ENCODE results near the gene RBFOX2.
"Not testable (repeated sequence)": the region's sequence is repeated elsewhere in the genome, so short reads cannot be mapped to it uniquely, and the experiment has no call there.

The RBFOX2 gene

GRCh38 chr22:35821654-35822053 lies 207.0 kb downstream of the RBFOX2 start:
- no peak for DNase-seq (ENCODE audit: low spot score)

- DNase-seq (ENCODE audit: low spot score): no peak
Measured at GRCh38 chr22:35819421-35819820, 209.2 kb downstream of the RBFOX2 start.

GRCh38 chr22:35818897-35819296 lies 209.7 kb downstream of the RBFOX2 start:
- no peak for DNase-seq (ENCODE audit: low spot score)

DNA sequence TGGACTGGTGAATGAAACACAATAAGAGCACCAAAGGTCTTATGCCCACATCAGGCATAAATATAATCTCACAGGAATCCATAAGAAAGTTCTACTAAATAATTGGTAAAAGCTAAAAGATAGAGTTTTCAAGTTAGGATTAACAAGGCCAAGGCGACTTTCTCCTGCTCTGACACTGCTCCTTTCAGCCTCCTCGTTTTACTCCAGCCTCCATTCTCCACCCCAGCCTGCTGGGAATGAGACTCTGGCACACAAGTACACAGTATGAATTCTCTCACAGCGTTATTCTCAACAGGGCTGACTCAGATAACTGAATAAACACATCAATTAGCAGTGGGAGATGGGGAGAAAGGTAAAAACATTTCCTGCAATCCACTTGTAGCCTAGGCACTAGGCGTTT lies 216.0 kb downstream of the RBFOX2 start:
- DNase-seq (ENCODE audit: low spot score): no peak

DNA sequence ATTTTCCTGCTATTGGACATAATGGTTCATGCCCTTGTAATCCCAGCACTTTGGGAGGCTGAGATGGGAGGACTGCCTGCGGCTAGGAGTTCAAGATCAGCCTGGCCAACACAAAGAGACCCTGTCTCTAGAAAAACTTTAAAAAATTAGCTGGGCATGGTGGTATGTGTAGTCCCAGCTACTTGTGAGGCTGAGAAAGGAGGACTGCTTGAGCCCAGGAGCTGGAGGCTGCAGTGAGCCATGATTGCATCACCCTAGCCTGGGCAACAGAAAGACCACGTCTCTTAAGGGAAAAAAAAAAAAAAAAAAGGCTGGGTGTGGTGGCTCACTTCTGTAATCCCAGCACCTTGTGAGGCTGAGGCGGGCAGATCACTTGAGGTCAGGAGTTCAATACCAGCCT lies 217.0 kb downstream of the RBFOX2 start:
- no peak for DNase-seq (ENCODE audit: low spot score)

- DNase-seq (ENCODE audit: low spot score): no peak
Measured at GRCh38 chr22:35809816-35810215, 218.8 kb downstream of the RBFOX2 start.

DNA sequence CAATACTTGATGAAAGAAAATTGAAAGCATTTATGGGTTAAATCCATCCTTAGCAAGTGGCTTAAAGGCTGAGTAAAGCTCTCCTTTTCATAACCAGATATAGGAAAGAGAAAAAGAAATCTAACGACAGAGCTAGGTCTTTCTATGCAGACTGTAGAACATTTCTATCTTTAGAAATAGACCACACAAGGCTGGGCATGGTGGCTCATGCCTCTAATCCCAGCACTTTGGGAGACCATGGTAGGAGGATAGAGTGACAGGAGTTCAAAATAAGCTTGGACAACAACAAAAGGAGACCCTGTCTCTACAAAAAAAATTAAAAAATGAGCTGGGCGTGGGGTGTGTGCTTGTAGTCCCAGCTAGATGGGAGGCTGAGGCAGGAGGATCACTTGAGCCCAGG lies 220.2 kb downstream of the RBFOX2 start:
- DNase-seq (ENCODE audit: low spot score): no peak

DNA sequence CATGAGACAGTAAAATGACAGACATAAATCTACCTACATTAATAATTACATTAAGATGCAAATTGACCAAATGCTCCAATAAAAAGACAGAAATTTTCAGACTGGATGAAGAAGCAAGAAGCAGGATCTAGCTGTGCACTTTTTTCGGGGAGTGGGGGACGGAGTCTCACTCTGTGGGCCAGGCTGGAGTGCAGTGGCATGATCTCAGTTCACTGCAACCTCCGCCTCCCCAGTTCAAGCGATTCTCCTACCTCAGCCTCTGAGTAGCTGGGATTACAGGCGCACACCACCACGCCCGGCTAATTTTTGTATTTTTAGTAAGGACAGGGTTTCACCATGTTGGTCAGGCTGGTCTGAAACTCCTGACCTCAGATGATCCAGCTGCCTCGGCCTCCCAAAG lies 222.0 kb downstream of the RBFOX2 start:
- not testable (repeated sequence) for DNase-seq (ENCODE audit: low spot score)

DNA sequence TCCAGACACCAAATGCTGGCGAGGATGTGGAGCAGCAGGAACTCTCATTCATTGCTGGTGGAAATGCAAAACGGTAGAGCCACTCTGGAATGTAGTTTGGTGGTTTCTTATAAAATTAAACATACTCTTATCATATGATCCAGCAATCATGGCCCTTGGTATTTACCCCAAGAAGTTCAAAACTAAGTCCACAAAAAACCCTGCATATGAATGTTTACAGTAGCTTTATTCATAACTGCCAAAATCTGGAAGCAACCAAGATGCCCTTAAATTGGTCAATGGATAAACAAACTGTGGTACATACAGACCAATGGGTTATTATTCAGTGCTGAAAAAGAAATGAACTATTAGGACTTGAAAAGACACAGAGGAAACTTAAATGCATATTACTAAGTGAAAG lies 223.2 kb downstream of the RBFOX2 start:
- DNase-seq (ENCODE audit: low spot score): no peak

GRCh38 chr22:35804421-35804820 lies 224.2 kb downstream of the RBFOX2 start:
- no peak for DNase-seq (ENCODE audit: low spot score)

- DNase-seq (ENCODE audit: low spot score): no peak
Measured at GRCh38 chr22:35802885-35803284, 225.7 kb downstream of the RBFOX2 start.

DNA sequence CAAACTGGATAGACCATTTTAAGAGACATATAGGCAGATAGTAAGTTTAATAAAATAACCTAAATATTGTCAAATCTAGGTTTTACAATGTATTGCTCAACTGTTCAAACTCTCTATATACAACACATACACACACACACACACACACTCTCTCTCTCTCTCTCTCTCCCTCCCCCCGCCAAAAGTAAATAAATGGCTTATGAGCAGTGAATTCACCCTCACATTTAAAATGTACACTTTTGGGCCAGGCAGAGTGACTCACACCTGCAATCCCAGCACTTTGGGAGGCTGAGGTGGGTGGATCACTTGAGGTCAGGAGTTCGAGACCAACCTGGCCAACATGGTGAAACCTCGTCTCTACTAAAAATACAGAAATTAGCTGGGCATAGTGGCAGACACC lies 227.3 kb downstream of the RBFOX2 start:
- DNase-seq (ENCODE audit: low spot score): not testable (repeated sequence)

GRCh38 chr22:35799150-35799549 lies 229.5 kb downstream of the RBFOX2 start:
- DNase-seq (ENCODE audit: low spot score): no peak

DNA sequence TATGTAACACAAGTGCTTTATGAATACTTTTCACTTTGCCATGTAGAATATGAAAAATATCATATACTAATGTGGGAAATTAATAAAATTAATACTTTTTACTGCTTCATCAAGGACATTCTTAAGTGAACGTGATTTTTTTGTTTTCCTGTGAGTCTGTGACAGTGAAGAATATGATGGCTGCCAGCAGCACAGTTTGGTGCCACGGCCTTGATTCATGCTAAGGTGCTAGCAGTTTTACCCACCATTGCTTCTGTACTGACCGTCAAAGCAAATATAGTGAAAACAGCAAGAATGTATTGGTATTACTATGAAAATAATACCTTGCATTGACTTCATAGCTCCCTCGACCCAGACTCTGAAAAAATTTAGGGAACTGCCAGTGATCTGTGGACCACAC lies 231.2 kb downstream of the RBFOX2 start:
- no peak for DNase-seq (ENCODE audit: low spot score)

GRCh38 chr22:35795476-35795875 lies 233.1 kb downstream of the RBFOX2 start:
- no peak for DNase-seq (ENCODE audit: low spot score)

- DNase-seq (ENCODE audit: low spot score): no peak
Measured at GRCh38 chr22:35792506-35792905, 236.1 kb downstream of the RBFOX2 start.

DNA sequence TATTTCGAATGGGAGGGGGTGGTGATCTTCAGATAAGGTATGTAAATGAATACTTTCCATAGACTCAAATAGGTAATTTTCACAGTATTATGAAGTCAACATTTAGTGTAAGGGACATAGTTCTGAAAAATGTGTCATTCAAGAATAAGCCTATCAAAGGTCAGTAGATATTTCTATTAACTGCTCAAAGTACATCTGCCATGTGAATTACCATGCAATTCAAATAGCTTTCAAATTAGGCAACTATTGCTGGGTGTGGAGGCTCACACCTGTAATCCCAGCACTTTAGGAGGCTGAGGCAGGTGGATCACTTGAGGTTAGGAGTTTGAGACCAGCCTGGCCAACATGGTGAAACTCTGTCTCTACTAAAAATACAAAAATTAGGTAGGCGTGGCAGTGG lies 236.8 kb downstream of the RBFOX2 start:
- DNase-seq (ENCODE audit: low spot score): not testable (repeated sequence)

DNA sequence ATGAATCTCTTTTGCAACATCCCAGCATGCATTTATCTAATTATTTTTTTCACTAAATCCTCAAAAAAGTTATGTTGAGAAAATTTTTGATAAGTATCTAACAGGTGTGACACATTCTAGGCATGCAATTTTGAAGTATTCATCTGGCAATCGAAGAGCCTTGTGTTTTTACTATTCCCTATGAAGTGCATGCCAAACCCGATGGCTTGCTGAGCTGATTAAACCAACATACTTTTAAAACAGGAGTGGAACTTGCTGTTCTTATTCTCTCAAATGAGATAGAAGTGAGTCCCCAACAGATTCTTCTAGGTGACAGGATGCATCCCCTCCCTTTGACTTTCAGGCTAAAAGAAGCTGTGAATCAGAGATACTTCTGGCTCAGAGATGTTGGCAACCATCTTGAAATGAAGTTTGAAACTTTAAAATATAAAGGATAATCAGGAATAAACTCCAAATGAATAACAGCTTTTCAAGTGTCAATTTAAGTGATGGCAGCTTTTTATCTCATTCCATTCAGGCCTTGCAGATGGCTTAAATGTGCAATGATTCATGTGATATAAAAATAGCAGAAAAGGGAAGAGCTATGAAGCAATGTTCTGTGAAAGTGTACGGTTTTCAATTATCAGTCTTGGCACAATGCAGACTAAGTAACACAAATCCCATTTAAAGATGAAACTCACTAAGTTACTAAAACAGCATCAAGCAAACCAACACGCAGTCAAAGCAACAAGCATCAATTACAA lies 243.3 kb downstream of the RBFOX2 start:
- no peak for DNase-seq (ENCODE audit: low spot score)

- no peak for DNase-seq (ENCODE audit: low spot score)
Measured at GRCh38 chr22:35784633-35785032, 244.0 kb downstream of the RBFOX2 start.

- DNase-seq (ENCODE audit: low spot score): no peak
Measured at GRCh38 chr22:35783943-35784614, 244.5 kb downstream of the RBFOX2 start.

DNA sequence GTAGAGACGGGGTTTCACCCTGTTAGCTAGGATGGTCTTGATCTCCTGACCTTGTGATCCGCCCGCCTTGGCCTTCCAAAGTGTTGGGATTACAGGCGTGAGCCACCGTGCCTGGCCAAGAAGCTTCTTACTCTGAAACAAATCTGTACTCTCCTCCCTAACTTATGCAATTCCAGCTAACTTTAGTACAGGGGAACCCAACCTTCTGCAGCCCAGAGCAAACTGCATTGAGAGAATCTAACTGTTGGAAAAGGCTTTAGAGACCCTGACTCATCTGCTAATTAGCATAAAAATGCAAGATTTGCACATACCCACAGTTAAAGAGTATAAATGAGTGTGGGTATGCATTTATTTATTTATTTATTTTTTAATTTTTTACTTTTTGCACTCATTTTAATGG lies 246.1 kb downstream of the RBFOX2 start:
- no peak for DNase-seq (ENCODE audit: low spot score)

- DNase-seq (ENCODE audit: low spot score): no peak
Measured at GRCh38 chr22:35781898-35782297, 246.7 kb downstream of the RBFOX2 start.

GRCh38 chr22:35777335-35777975 lies 251.2 kb downstream of the RBFOX2 start:
- DNase-seq (ENCODE audit: low spot score): no peak

All from NAMALWA (cell line).